ENCODE measurements around the gene SH3BGRL2.
"Not testable (repeated sequence)": the region's sequence is repeated elsewhere in the genome, so short reads cannot be mapped to it uniquely, and the experiment has no call there.

The SH3BGRL2 gene

DNA sequence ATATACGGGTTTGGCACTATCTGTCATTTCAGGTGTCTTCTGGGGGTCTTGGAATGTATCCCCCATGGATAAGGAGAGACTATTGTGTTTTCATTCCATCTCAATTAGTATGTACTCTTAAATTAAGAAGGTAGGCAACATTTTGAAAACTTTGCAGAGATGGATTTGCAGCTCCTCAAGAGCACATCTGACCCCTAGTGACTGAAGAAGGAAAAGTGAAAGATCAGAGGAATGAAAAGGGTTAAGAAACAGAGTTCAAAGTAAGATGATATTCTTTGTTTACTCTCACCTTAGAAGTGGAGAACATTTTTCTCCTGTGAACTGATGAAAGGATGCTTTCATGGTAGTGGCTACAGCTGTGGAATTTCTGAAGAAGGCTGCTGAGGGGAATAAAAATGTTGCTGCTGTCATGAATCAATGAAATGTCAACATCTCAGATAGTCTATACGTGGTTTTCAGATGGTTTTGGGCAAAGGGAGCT, 41.5 kb downstream of the SH3BGRL2 start:
- H2BK5ac ChIP-seq (ENCODE audit: low read length) = no peak overlapping the region
- no peak overlapping the region for H2AK5ac ChIP-seq (ENCODE audit: low read depth, low read length)
- no CpG with 5 or more reads among the region's 2 CpGs for WGBS, 2 donors (ENCODE audit: extremely low coverage in 2 of 2, insufficient read length in 2 of 2, insufficient replicate concordance in 1 of 2)
- H3K4me1 ChIP-seq (ENCODE audit: control insufficient read depth in 2 of 2, insufficient read depth in 1 of 2, low read depth in 1 of 2, low read length in 2 of 2) = peaks cover 2 to 4% of the 10 kb centered on the region in 2 donors
- H3K79me1 ChIP-seq (ENCODE audit: low read depth, low read length) = no peaks in the 10 kb centered on the region
- no peak overlapping the region for H2BK15ac ChIP-seq (ENCODE audit: low read length)
- DNase-seq (ENCODE audit: low spot score) = no peak
- no peak overlapping the region for H2AFZ ChIP-seq (ENCODE audit: low read length)
- H3K4me3 ChIP-seq (ENCODE audit: low read length in 2 of 2) = no peak overlapping the region
- H3K36me3 ChIP-seq (replicated peaks in 1 of 2; ENCODE audit: control insufficient read depth in 2 of 2, insufficient read depth in 2 of 2, low read length in 2 of 2) = peaks cover 3 to 12% of the 10 kb centered on the region in 2 donors
- no peaks in the 10 kb centered on the region for H3K27me3 ChIP-seq (ENCODE audit: control insufficient read depth in 3 of 3, insufficient read depth in 3 of 3, low read depth in 1 of 3, low read length in 3 of 3)
- no peak overlapping the region for H4K91ac ChIP-seq (ENCODE audit: low read depth, low read length, poor library complexity)
- H3K23ac ChIP-seq (ENCODE audit: low read depth, low read length, poor library complexity) = no peak overlapping the region
- no peak overlapping the region for H2BK12ac ChIP-seq (ENCODE audit: low read length)
- no peak overlapping the region for H3K27ac ChIP-seq (replicated peaks; ENCODE audit: low read length)
- H3K4me2 ChIP-seq (ENCODE audit: insufficient read depth, low read length, poor library complexity, severe bottlenecking) = no peak overlapping the region
- H2BK120ac ChIP-seq (ENCODE audit: low read depth, low read length) = no peak overlapping the region
- H3K9ac ChIP-seq (ENCODE audit: low read depth, low read length, poor library complexity) = no peak overlapping the region
- no peaks in the 10 kb centered on the region for H3K9me3 ChIP-seq (replicated peaks in 1 of 2; ENCODE audit: control insufficient read depth in 2 of 2, insufficient read depth in 1 of 2, low read depth in 1 of 2, low read length in 2 of 2)
- H4K8ac ChIP-seq (ENCODE audit: low read depth, low read length) = no peak overlapping the region
- no peak overlapping the region for H3K4ac ChIP-seq (ENCODE audit: low read length)
- no peak overlapping the region for H3K18ac ChIP-seq (ENCODE audit: low read length)
- H3K14ac ChIP-seq (ENCODE audit: low read length) = no peak overlapping the region

DNA sequence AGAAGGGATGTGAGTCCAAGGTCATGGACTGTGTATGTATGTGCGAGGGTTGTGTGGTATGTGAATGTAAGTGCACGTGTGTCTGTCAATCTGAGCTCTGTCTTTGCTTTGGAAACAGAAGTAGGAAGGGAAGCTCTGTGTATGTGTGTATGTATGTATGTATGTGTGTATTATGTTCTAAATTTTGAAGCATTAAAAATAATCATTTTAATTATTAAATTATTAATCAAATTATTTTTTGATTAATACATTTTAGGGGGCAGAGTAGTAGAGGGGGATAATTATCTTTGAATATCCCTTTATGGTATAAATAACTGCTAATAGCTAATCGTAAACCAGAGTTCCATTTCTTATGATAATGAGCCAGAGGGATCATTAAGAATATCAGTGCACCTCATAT, 42.8 kb downstream of the SH3BGRL2 start:
- Histone ChIP-seq H2AK5ac (ENCODE audit: low read depth, low read length) (no peak overlapping the region), H2BK15ac (ENCODE audit: low read length) (no peak overlapping the region), H2BK120ac (ENCODE audit: low read depth, low read length) (no peak overlapping the region), H2AFZ (ENCODE audit: low read length) (no peak overlapping the region), H2BK5ac (ENCODE audit: low read length) (no peak overlapping the region), H3K9ac (ENCODE audit: low read depth, low read length, poor library complexity) (no peak overlapping the region), H3K27me3 (ENCODE audit: control insufficient read depth in 3 of 3, insufficient read depth in 3 of 3, low read depth in 1 of 3, low read length in 3 of 3) (no peaks in the 10 kb centered on the region), H3K79me1 (ENCODE audit: low read depth, low read length) (no peaks in the 10 kb centered on the region), H3K4me1 (ENCODE audit: control insufficient read depth in 2 of 2, insufficient read depth in 1 of 2, low read depth in 1 of 2, low read length in 2 of 2) (no peaks in the 10 kb centered on the region), H3K14ac (ENCODE audit: low read length) (no peak overlapping the region), H4K91ac (ENCODE audit: low read depth, low read length, poor library complexity) (no peak overlapping the region), H2BK12ac (ENCODE audit: low read length) (no peak overlapping the region), H3K27ac (replicated peaks; ENCODE audit: low read length) (no peak overlapping the region), H3K36me3 (replicated peaks in 1 of 2; ENCODE audit: control insufficient read depth in 2 of 2, insufficient read depth in 2 of 2, low read length in 2 of 2) (peaks cover 5 to 12% of the 10 kb centered on the region in 2 donors), H4K8ac (ENCODE audit: low read depth, low read length) (no peak overlapping the region), H3K4ac (ENCODE audit: low read length) (no peak overlapping the region), H3K4me3 (ENCODE audit: low read length in 2 of 2) (no peak overlapping the region), H3K9me3 (replicated peaks in 1 of 2; ENCODE audit: control insufficient read depth in 2 of 2, insufficient read depth in 1 of 2, low read depth in 1 of 2, low read length in 2 of 2) (no peaks in the 10 kb centered on the region), H3K18ac (ENCODE audit: low read length) (no peak overlapping the region), H3K23ac (ENCODE audit: low read depth, low read length, poor library complexity) (no peak overlapping the region), H3K4me2 (ENCODE audit: insufficient read depth, low read length, poor library complexity, severe bottlenecking) (no peak overlapping the region)
- no CpG with 5 or more reads among the region's 3 CpGs for WGBS, 2 donors (ENCODE audit: extremely low coverage in 2 of 2, insufficient read length in 2 of 2, insufficient replicate concordance in 1 of 2)
- no peak for DNase-seq (ENCODE audit: low spot score)

DNA sequence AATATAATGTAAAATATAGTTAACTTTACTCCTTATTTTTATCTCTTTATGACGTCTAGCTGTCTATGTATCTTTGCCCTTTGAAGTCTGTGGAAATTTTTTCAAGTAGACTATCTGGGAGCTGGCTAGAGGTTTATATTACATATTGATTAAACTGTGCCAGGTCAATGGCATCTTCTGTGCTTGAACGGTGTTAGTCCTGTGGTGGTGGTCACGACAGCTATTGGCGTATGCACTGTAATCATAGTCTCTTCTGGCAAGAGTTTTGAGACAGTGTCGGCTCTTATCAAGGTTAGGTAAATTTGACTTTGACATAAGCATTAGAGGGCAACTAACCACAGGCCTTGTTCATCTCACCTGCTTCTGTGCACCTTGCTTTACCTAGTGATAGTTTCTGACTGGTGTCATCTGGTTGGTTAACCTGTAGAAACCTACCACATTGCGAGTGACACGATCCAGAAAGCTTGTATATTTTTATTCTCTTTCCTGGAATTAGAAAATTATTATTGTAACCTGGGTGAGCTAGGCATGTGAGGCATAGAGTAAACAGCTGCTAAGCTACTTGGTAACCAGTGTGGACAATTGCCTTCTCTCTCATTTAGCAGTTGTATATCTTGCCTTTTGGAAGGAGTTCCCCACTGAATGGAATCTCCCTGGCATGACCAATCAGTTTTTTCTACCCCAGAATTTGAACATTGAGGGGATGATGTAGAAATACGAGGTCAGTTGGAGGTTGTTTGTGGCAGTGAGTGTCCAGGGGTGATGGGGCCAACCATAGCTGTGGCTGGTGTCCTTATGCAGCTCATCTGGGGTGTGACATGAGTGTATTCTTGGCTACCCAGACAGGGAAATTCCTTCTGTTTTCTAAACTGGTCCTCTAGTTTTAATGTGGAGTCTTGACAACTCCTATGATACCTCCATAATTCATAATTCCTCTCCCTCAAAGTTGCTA, 45.9 kb downstream of the SH3BGRL2 start:
- Histone ChIP-seq H3K4me2 (ENCODE audit: insufficient read depth, low read length, poor library complexity, severe bottlenecking) (no peak overlapping the region), H3K18ac (ENCODE audit: low read length) (no peak overlapping the region), H3K79me1 (ENCODE audit: low read depth, low read length) (no peaks in the 10 kb centered on the region), H2AK5ac (ENCODE audit: low read depth, low read length) (no peak overlapping the region), H4K91ac (ENCODE audit: low read depth, low read length, poor library complexity) (no peak overlapping the region), H2BK12ac (ENCODE audit: low read length) (no peak overlapping the region), H3K27me3 (ENCODE audit: control insufficient read depth in 3 of 3, insufficient read depth in 3 of 3, low read depth in 1 of 3, low read length in 3 of 3) (no peaks in the 10 kb centered on the region), H3K9ac (ENCODE audit: low read depth, low read length, poor library complexity) (no peak overlapping the region), H4K8ac (ENCODE audit: low read depth, low read length) (no peak overlapping the region), H3K4me3 (ENCODE audit: low read length in 2 of 2) (no peak overlapping the region), H3K23ac (ENCODE audit: low read depth, low read length, poor library complexity) (no peak overlapping the region), H3K36me3 (replicated peaks in 1 of 2; ENCODE audit: control insufficient read depth in 2 of 2, insufficient read depth in 2 of 2, low read length in 2 of 2) (peaks cover 5 to 12% of the 10 kb centered on the region in 2 donors), H3K4me1 (ENCODE audit: control insufficient read depth in 2 of 2, insufficient read depth in 1 of 2, low read depth in 1 of 2, low read length in 2 of 2) (no peaks in the 10 kb centered on the region), H2BK120ac (ENCODE audit: low read depth, low read length) (no peak overlapping the region), H3K27ac (replicated peaks; ENCODE audit: low read length) (no peak overlapping the region), H3K9me3 (replicated peaks in 1 of 2; ENCODE audit: control insufficient read depth in 2 of 2, insufficient read depth in 1 of 2, low read depth in 1 of 2, low read length in 2 of 2) (peaks cover 0 to 9% of the 10 kb centered on the region in 2 donors), H2BK5ac (ENCODE audit: low read length) (no peak overlapping the region), H2BK15ac (ENCODE audit: low read length) (no peak overlapping the region), H3K14ac (ENCODE audit: low read length) (no peak overlapping the region), H2AFZ (ENCODE audit: low read length) (no peak overlapping the region), H3K4ac (ENCODE audit: low read length) (no peak overlapping the region)
- WGBS, 2 donors (ENCODE audit: extremely low coverage in 2 of 2, insufficient read length in 2 of 2, insufficient replicate concordance in 1 of 2) = no CpG with 5 or more reads among the region's 8 CpGs
- no peak for DNase-seq (ENCODE audit: low spot score)

DNA sequence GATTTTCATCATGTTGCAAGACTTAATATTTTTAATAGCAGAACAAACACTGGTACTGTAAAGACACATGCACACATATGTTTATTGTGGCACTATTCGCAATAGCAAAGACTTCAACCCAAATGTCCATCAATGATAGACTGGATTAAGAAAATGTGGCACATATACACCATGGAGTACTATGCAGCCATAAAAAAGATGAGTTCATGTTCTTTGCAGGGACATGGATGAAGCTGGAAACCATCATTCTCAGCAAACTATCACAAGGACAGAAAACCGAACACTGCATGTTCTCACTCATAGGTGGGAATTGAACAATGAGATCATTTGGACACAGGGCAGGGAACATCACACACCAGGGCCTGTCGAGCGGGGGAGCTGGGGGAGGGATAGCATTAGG, 51.6 kb downstream of the SH3BGRL2 start:
- not testable (repeated sequence) for H3K36me3 ChIP-seq (replicated peaks in 1 of 2; ENCODE audit: control insufficient read depth in 2 of 2, insufficient read depth in 2 of 2, low read length in 2 of 2); H3K23ac ChIP-seq (ENCODE audit: low read depth, low read length, poor library complexity); H3K4me3 ChIP-seq (ENCODE audit: low read length in 2 of 2); DNase-seq (ENCODE audit: low spot score); H4K8ac ChIP-seq (ENCODE audit: low read depth, low read length); H3K27me3 ChIP-seq (ENCODE audit: control insufficient read depth in 3 of 3, insufficient read depth in 3 of 3, low read depth in 1 of 3, low read length in 3 of 3); H3K9ac ChIP-seq (ENCODE audit: low read depth, low read length, poor library complexity); H3K79me1 ChIP-seq (ENCODE audit: low read depth, low read length); H3K27ac ChIP-seq (replicated peaks; ENCODE audit: low read length); H3K4me1 ChIP-seq (ENCODE audit: control insufficient read depth in 2 of 2, insufficient read depth in 1 of 2, low read depth in 1 of 2, low read length in 2 of 2); H4K91ac ChIP-seq (ENCODE audit: low read depth, low read length, poor library complexity); H2AFZ ChIP-seq (ENCODE audit: low read length); H2BK15ac ChIP-seq (ENCODE audit: low read length); H3K4me2 ChIP-seq (ENCODE audit: insufficient read depth, low read length, poor library complexity, severe bottlenecking); H3K9me3 ChIP-seq (replicated peaks in 1 of 2; ENCODE audit: control insufficient read depth in 2 of 2, insufficient read depth in 1 of 2, low read depth in 1 of 2, low read length in 2 of 2); H3K14ac ChIP-seq (ENCODE audit: low read length); H2BK120ac ChIP-seq (ENCODE audit: low read depth, low read length); H2BK12ac ChIP-seq (ENCODE audit: low read length); H3K4ac ChIP-seq (ENCODE audit: low read length); H2AK5ac ChIP-seq (ENCODE audit: low read depth, low read length); H3K18ac ChIP-seq (ENCODE audit: low read length); H2BK5ac ChIP-seq (ENCODE audit: low read length)
- WGBS, 2 donors (ENCODE audit: extremely low coverage in 2 of 2, insufficient read length in 2 of 2, insufficient replicate concordance in 1 of 2) = no CpG with 5 or more reads among the region's 4 CpGs

All from neuronal stem cell (in vitro differentiated cells).